Measurements from ENCODE around the gene METAP1D.

DNA sequence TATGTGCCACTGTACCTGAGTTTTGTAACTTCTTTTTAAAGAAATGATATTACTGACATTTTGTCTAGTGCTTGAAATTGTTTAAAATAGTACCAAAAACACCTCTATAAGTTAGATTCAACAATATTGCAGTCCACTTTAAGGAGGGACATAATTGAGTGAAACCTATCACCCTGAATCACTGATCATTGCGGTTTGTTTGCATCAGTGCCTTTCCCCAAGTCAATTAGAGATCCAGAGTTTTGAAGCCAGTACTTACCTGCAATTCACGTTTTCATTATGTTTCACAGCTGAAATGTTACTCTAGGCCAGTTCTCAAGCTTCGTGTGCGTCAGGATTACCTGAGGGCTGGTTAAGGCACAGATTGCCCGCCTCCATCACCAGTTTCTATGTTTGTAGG, 58.9 kb downstream of the METAP1D start:
- no peak for TF ChIP-seq POLR2AphosphoS5 (IDR thresholded peaks at IDR 0.05)
- TF ChIP-seq, protein P1, sequence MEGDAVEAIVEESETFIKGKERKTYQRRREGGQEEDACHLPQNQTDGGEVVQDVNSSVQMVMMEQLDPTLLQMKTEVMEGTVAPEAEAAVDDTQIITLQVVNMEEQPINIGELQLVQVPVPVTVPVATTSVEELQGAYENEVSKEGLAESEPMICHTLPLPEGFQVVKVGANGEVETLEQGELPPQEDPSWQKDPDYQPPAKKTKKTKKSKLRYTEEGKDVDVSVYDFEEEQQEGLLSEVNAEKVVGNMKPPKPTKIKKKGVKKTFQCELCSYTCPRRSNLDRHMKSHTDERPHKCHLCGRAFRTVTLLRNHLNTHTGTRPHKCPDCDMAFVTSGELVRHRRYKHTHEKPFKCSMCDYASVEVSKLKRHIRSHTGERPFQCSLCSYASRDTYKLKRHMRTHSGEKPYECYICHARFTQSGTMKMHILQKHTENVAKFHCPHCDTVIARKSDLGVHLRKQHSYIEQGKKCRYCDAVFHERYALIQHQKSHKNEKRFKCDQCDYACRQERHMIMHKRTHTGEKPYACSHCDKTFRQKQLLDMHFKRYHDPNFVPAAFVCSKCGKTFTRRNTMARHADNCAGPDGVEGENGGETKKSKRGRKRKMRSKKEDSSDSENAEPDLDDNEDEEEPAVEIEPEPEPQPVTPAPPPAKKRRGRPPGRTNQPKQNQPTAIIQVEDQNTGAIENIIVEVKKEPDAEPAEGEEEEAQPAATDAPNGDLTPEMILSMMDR (IDR thresholded peaks at IDR 0.05): no peak
- no peak for TF ChIP-seq POLR2A (IDR thresholded peaks at IDR 0.05)

All from prostate gland (tissue), 2 donors.